SJCRH30 (cell line): ENCODE data around the gene MAP3K20. TPM values are rescaled to one million over a fixed set of nuclear protein-coding genes. Genes with fewer than 3 reads are reported as not detected.
"Not testable (repeated sequence)": the region's sequence is repeated elsewhere in the genome, so short reads cannot be mapped to it uniquely, and the experiment has no call there.

Experiments
- DNase-seq, 2 experiments: peaks; one replicate each; pipeline ENCODE4 v3.0.0-alpha.2; 2015 to 2020
- H3K27ac ChIP-seq: fragments of 250-450 bp; sonication (Bioruptor Pico); 2 replicates; pipeline ENCODE4 v1.5.1; 2020; ENCODE audit warnings: mild to moderate bottlenecking, moderate library complexity
- H3K27me3 ChIP-seq: fragments of 250-450 bp; sonication (Bioruptor Pico); 2 replicates; pipeline ENCODE4 v1.5.1; 2020; ENCODE audit warnings: mild to moderate bottlenecking, moderate library complexity
- H3K36me3 ChIP-seq: fragments of 250-450 bp; sonication (Bioruptor Pico); 2 replicates; pipeline ENCODE4 v1.5.1; 2020; ENCODE audit warnings: mild to moderate bottlenecking, moderate library complexity
- H3K4me1 ChIP-seq: fragments of 250-450 bp; sonication (Bioruptor Pico); 2 replicates; pipeline ENCODE4 v1.5.1; 2020; ENCODE audit warnings: mild to moderate bottlenecking, moderate library complexity
- H3K4me3 ChIP-seq: fragments of 250-450 bp; sonication (Bioruptor Pico); 2 replicates; pipeline ENCODE4 v1.5.1; 2020; ENCODE audit warnings: mild to moderate bottlenecking, moderate library complexity
- H3K9me3 ChIP-seq: fragments of 250-450 bp; sonication (Bioruptor Pico); replicated peaks from 2 replicates; pipeline ENCODE4 v1.5.1; 2020; ENCODE audit warnings: mild to moderate bottlenecking, moderate library complexity
- total RNA-seq: library from RNA; depleted of rRNA; stranded (reverse); fragments of >200 nt; shearing (Covaris generic); gene quantifications from 2 replicates; pipeline ENCODE4 v1.2.3, GENCODE V29; 2014

The MAP3K20 gene
- total RNA-seq, 1 experiment from 2014 or later: 34.7 TPM

- H3K36me3 ChIP-seq: no peaks in the 10 kb centered on the region
- H3K4me1 ChIP-seq: no peaks in the 10 kb centered on the region
- no peak overlapping the region for H3K27ac ChIP-seq
- H3K4me3 ChIP-seq: no peak overlapping the region
- no peaks in the 10 kb centered on the region for H3K27me3 ChIP-seq
- no peak for DNase-seq
- H3K9me3 ChIP-seq: no peaks in the 10 kb centered on the region
These were observed 118.3 kb downstream of the MAP3K20 start for GRCh38 chr2:173193925-173194324.

DNA sequence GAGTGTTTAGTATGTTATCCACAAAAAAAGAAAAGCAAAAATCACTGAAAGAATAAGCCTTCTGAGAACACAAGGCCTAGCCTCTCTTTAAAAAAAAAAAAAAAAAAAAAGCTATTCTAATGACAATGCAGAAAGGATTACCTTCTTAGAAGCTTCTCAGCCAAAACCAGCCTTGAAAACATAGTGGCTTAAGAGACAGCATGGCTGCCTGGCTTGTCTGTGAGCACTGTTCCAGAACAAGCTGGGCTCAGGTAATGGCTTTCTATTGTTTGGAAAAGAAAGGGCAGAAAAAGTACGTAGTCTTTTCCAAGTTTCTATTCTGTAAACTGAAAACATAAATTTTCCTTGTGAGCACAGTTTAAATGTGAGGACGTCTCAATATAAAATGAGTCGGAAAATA lies 119.5 kb downstream of the MAP3K20 start:
- Histone ChIP-seq H3K9me3 (no peaks in the 10 kb centered on the region), H3K4me1 (no peaks in the 10 kb centered on the region), H3K27me3 (no peaks in the 10 kb centered on the region), H3K36me3 (no peaks in the 10 kb centered on the region), H3K4me3 (no peak overlapping the region), H3K27ac (no peak overlapping the region)
- no peak for DNase-seq

- H3K9me3 ChIP-seq: no peaks in the 10 kb centered on the region
- H3K4me3 ChIP-seq: no peak overlapping the region
- no peaks in the 10 kb centered on the region; the same call in 1 of the 2 replicates for H3K36me3 ChIP-seq
- DNase-seq: no peak
- H3K27me3 ChIP-seq: no peaks in the 10 kb centered on the region
- H3K4me1 ChIP-seq: no peaks in the 10 kb centered on the region
- no peak overlapping the region for H3K27ac ChIP-seq
These were observed 120.4 kb downstream of the MAP3K20 start for GRCh38 chr2:173196080-173196479.

DNA sequence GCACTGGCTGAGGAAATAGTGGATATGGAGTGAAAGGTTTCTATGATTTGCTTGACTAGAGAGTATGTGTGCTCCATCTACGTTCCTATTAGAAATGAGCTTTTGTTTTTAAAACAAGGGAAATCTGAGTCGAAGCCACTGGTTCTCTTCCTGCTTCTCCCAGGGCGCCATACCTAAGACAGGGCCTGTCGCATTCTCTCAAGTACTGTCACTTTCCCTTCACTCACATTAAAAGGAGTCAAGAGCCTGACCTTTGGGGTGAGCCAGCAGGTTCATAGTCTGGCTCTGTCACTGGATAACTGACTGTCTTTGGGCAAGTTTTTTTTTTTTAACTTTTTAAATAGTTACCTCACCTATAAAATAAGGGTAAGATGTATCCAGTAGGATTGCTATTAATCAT lies 121.0 kb downstream of the MAP3K20 start:
- DNase-seq: no peak
- H3K9me3 ChIP-seq: no peaks in the 10 kb centered on the region

GRCh38 chr2:173198327-173198726 lies 122.7 kb downstream of the MAP3K20 start:
- Histone ChIP-seq H3K4me1 (no peaks in the 10 kb centered on the region), H3K27me3 (no peaks in the 10 kb centered on the region), H3K36me3 (no peaks in the 10 kb centered on the region; the same call in 1 of the 2 replicates), H3K27ac (no peak overlapping the region), H3K9me3 (no peaks in the 10 kb centered on the region), H3K4me3 (no peak overlapping the region)
- DNase-seq: no peak

More for the DNA sequence above, 121.0 kb downstream of the MAP3K20 start:
- Histone ChIP-seq H3K36me3 (no peaks in the 10 kb centered on the region; the same call in 1 of the 2 replicates), H3K4me1 (no peaks in the 10 kb centered on the region), H3K27me3 (no peaks in the 10 kb centered on the region), H3K4me3 (no peak overlapping the region), H3K27ac (no peak overlapping the region)

- no peak overlapping the region for H3K4me3 ChIP-seq
- H3K9me3 ChIP-seq: no peaks in the 10 kb centered on the region
- no peak overlapping the region for H3K27ac ChIP-seq
- H3K36me3 ChIP-seq: no peaks in the 10 kb centered on the region; the same call in 1 of the 2 replicates
- H3K27me3 ChIP-seq: no peaks in the 10 kb centered on the region
- H3K4me1 ChIP-seq: no peaks in the 10 kb centered on the region; the same call in 1 of the 2 replicates
- DNase-seq: no peak
These were observed 123.6 kb downstream of the MAP3K20 start for GRCh38 chr2:173199294-173199693.

DNA sequence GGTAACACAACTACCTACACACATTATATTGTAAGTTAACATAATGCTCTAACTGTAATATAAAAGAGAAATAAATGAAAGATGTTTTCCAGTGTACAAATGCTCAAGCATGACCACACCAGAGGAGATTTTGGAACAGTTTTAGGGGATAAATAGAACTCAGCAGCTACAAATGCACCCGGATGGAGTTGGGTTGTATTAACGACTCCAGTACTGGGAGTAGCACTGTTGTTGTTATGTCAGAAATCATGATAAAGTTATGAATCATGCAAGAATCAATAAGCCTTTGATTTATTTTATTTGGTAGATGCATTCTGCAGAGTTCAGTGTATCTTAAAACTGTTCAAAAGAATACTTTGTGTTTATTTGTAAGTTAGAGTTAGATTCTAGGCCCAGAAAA lies 126.9 kb downstream of the MAP3K20 start:
- Histone ChIP-seq H3K4me1 (no peaks in the 10 kb centered on the region; the same call in 1 of the 2 replicates), H3K36me3 (peaks cover 3% of the 10 kb centered on the region; the same call in 1 of the 2 replicates)
- no peak for DNase-seq

GRCh38 chr2:173204316-173204715 lies 128.7 kb downstream of the MAP3K20 start:
- Histone ChIP-seq H3K4me1 (no peaks in the 10 kb centered on the region; the same call in 1 of the 2 replicates), H3K4me3 (no peak overlapping the region), H3K27me3 (no peaks in the 10 kb centered on the region), H3K36me3 (peaks cover 4% of the 10 kb centered on the region; the same call in 1 of the 2 replicates), H3K9me3 (no peaks in the 10 kb centered on the region), H3K27ac (no peak overlapping the region)
- peak in 1 of 2 experiments; percentile 35 for DNase-seq

More for the DNA sequence above, 126.9 kb downstream of the MAP3K20 start:
- no peak overlapping the region for H3K4me3 ChIP-seq
- no peaks in the 10 kb centered on the region for H3K27me3 ChIP-seq
- no peaks in the 10 kb centered on the region for H3K9me3 ChIP-seq
- no peak overlapping the region for H3K27ac ChIP-seq

DNA sequence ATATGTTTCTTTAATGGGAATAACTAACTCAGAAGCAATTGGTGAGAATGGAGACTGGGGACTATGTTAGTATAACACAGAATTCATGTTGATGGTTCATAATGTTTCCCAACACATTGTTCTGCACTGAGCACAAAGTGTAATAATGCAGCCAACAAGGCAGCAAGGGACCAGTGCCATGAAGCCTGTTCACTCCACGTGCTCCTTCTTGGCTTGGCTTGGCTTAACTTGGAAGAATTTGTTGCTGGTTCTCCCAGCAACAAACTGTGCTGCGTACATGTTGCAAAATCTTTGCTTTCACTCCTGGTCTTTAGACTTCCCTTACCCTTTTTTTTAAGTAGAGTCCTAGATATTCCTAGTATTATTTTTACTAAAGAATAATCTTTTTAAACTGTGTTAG lies 129.7 kb downstream of the MAP3K20 start:
- Histone ChIP-seq H3K36me3 (peaks cover 9% of the 10 kb centered on the region; the same call in 1 of the 2 replicates), H3K9me3 (no peaks in the 10 kb centered on the region), H3K27ac (no peak overlapping the region), H3K4me1 (peaks cover 2% of the 10 kb centered on the region; the same call in 1 of the 2 replicates), H3K27me3 (no peaks in the 10 kb centered on the region), H3K4me3 (no peak overlapping the region)
- no peak for DNase-seq

DNA sequence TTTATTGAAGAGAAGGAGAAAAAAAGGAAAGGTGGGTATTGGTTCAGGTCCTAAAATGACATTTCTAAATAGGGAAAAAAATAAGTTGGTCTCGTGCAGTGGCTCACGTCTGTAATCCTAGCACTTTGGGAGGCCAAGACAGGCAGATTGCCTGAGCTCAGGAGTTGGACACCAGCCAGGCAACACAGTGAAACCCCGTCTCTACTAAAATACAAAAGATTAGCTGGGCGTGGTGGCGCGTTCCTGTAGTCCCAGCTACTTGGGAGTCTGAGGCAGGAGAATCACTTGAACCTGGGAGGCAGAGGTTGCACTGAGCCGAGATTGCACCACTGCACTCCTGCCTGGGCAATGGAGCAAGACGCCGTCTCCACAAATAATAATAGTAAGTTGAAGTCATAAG lies 131.5 kb downstream of the MAP3K20 start:
- not testable (repeated sequence) for H3K27ac ChIP-seq, H3K4me1 ChIP-seq, H3K27me3 ChIP-seq, H3K9me3 ChIP-seq, H3K4me3 ChIP-seq, H3K36me3 ChIP-seq
- peak; percentile 14 to 41 for DNase-seq

GRCh38 chr2:173210270-173211196 lies 134.9 kb downstream of the MAP3K20 start:
- peak; percentile 74 to 90 for DNase-seq

GRCh38 chr2:173213181-173213580 lies 137.5 kb downstream of the MAP3K20 start:
- Histone ChIP-seq H3K36me3 (0 out of 2 replicates have a peak, but pooled peaks cover 8% of the 10 kb centered on the region), H3K4me3 (no peak overlapping the region)

More at GRCh38 chr2:173210270-173211196, 134.9 kb downstream of the MAP3K20 start:
- Histone ChIP-seq H3K4me1 (0 out of 2 replicates have a peak, but pooled peaks cover 3% of the 10 kb centered on the region), H3K4me3 (no peak overlapping the region), H3K36me3 (0 out of 2 replicates have a peak, but pooled peaks cover 8% of the 10 kb centered on the region), H3K9me3 (no peaks in the 10 kb centered on the region), H3K27me3 (no peaks in the 10 kb centered on the region), H3K27ac (no peak overlapping the region)

GRCh38 chr2:173214213-173214612 lies 138.6 kb downstream of the MAP3K20 start:
- Histone ChIP-seq H3K4me1 (0 out of 2 replicates have a peak, but pooled peaks cover 3% of the 10 kb centered on the region), H3K9me3 (no peaks in the 10 kb centered on the region), H3K36me3 (0 out of 2 replicates have a peak, but pooled peaks cover 7% of the 10 kb centered on the region), H3K4me3 (no peak overlapping the region), H3K27me3 (no peaks in the 10 kb centered on the region), H3K27ac (no peak overlapping the region)
- DNase-seq: no peak

More at GRCh38 chr2:173213181-173213580, 137.5 kb downstream of the MAP3K20 start:
- no peaks in the 10 kb centered on the region for H3K27me3 ChIP-seq
- no peak overlapping the region for H3K27ac ChIP-seq
- H3K4me1 ChIP-seq: 0 out of 2 replicates have a peak, but pooled peaks cover 3% of the 10 kb centered on the region
- no peaks in the 10 kb centered on the region for H3K9me3 ChIP-seq
- DNase-seq: no peak

DNA sequence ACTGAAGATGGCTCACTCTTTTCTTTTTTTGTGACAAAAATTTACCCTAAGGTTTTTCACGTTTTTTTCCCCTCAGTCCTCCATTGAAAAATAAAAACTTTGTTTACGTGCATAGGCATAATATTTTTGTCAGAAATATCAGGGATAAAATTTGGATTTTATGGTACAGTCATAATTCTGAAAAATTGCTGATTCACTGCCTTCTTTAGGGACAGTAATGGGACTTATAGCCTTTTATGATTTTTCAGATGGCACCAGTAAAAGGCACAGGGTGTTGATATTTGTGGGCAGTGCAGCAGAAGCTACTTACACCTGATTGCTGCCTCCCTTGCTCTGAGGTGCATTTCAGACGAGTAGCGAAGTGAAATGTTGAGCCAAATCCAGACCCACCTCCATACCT lies 139.7 kb downstream of the MAP3K20 start:
- H3K36me3 ChIP-seq: 0 out of 2 replicates have a peak, but pooled peaks cover 2% of the 10 kb centered on the region
- DNase-seq: no peak
- no peak overlapping the region for H3K4me3 ChIP-seq
- no peaks in the 10 kb centered on the region for H3K27me3 ChIP-seq
- no peaks in the 10 kb centered on the region for H3K9me3 ChIP-seq
- 0 out of 2 replicates have a peak, but pooled peaks cover 1% of the 10 kb centered on the region for H3K4me1 ChIP-seq
- H3K27ac ChIP-seq: no peak overlapping the region

- no peaks in the 10 kb centered on the region for H3K9me3 ChIP-seq
- H3K36me3 ChIP-seq: 0 out of 2 replicates have a peak, but pooled peaks cover 2% of the 10 kb centered on the region
- no peaks in the 10 kb centered on the region for H3K4me1 ChIP-seq
- H3K27me3 ChIP-seq: no peaks in the 10 kb centered on the region
- no peak overlapping the region for H3K27ac ChIP-seq
- no peak overlapping the region for H3K4me3 ChIP-seq
- no peak for DNase-seq
These were observed 140.4 kb downstream of the MAP3K20 start for GRCh38 chr2:173216051-173216450.
